Measurements from ENCODE around the gene PRKCE.

PRKCE gene

GRCh38 chr2:45964906-45965305 lies 313.4 kb downstream of the PRKCE start:
- DNase-seq (ENCODE audit: low read depth), result no peak
- no peak overlapping the region for H3K4me3 ChIP-seq (ENCODE audit: low read depth, low read length)
- TF ChIP-seq CTCF (IDR thresholded peaks at IDR 0.05; ENCODE audit: low read depth, low read length, missing control alignments), result no peak

GRCh38 chr2:45965871-45966498 lies 314.5 kb downstream of the PRKCE start:
- no peak overlapping the region for H3K4me3 ChIP-seq (ENCODE audit: low read depth, low read length)
- TF ChIP-seq CTCF (IDR thresholded peaks at IDR 0.05; ENCODE audit: low read depth, low read length, missing control alignments), result no peak
- no peak for DNase-seq (ENCODE audit: low read depth)

DNA sequence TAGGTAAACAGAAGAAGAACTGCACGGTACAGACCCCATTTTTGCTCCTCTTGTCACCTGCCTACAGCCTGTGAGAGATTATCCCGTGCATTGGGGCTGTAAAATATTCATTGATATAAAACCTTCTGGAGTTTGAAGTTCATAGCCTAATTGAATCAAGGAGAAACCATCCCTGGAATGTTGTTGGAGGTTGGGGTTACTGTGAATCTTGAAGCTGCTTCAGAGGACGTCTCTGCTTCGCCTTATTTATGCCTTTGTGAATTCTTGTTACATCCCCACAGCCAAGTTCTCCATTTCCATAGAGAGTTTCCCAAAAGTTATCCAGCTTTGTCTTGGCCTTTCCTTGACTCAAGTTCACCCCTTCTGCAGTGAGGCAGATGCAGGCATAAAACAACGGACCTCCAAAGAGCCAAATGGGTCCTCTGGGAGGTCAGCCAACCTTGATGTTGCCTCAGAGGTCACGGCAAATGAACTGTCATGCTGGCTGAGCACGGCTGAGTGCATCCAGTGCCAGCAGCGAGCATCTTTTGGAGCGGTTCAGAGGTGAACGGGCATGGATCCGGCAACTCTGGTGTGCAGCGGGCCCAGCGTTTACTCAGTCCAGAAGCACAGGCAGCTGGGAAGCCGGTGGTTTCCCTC lies 317.6 kb downstream of the PRKCE start:
- no peak for TF ChIP-seq CTCF (IDR thresholded peaks at IDR 0.05; ENCODE audit: low read depth, low read length, missing control alignments)
- no peak for DNase-seq (ENCODE audit: low read depth)
- no peak overlapping the region for H3K4me3 ChIP-seq (ENCODE audit: low read depth, low read length)

DNA sequence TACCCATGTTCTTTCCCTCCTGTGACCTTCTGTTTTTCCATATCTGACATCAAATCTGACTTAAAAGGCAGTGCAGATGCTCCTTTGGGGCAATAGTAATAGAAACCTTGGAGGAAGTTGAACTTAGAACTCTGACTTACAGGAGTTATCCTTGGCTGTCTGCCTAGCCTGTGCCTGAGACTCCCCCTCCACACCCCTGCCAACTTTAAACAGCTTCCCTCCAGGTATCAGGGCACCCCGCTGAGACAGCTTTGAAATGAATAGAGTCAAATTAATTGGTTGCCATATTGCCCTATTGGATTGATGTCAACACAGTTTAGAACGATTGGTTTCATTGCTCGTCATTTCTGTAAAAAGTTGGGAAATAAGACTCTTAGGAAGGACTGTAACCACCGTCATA lies 322.0 kb downstream of the PRKCE start:
- no peak overlapping the region for H3K4me3 ChIP-seq (ENCODE audit: low read depth, low read length)
- no peak for DNase-seq (ENCODE audit: low read depth)
- TF ChIP-seq CTCF (IDR thresholded peaks at IDR 0.05; ENCODE audit: low read depth, low read length, missing control alignments), result no peak

DNA sequence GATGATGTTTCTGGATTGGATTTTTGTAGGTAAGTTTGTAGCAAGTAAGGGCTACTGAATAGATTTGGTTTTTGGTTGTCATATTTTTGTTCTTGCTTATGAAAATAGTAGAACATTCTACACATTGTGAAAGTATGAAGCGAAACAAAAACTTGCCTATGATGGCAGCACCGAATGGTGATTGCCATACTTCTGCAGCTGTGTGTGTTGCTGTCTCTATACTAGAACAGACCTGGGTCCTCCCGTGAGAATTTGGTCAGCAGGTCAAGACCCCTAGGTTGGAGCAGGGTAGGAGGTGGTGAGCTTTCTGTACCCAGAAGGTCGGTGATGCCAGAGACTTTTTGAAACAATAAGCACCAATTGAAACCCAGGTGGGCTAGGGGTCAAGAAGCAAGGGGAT lies 322.6 kb downstream of the PRKCE start:
- H3K4me3 ChIP-seq (ENCODE audit: low read depth, low read length), result no peak overlapping the region
- peak; percentile 68 for DNase-seq (ENCODE audit: low read depth)
- no peak for TF ChIP-seq CTCF (IDR thresholded peaks at IDR 0.05; ENCODE audit: low read depth, low read length, missing control alignments)

- DNase-seq (ENCODE audit: low read depth), result peak; percentile 47
- H3K4me3 ChIP-seq (ENCODE audit: low read depth, low read length), result no peak overlapping the region
- TF ChIP-seq CTCF (IDR thresholded peaks at IDR 0.05; ENCODE audit: low read depth, low read length, missing control alignments), result no peak
Observed at GRCh38 chr2:45974762-45975408, 323.4 kb downstream of the PRKCE start.
